ENCODE data around the gene SLC44A3. TPM values are rescaled to one million over a fixed set of nuclear protein-coding genes. Genes with fewer than 3 reads are reported as not detected.

Gene SLC44A3
- total RNA-seq, 4 donors from 2014 or later = 4.0 to 6.7 (median 5.4) TPM

DNA sequence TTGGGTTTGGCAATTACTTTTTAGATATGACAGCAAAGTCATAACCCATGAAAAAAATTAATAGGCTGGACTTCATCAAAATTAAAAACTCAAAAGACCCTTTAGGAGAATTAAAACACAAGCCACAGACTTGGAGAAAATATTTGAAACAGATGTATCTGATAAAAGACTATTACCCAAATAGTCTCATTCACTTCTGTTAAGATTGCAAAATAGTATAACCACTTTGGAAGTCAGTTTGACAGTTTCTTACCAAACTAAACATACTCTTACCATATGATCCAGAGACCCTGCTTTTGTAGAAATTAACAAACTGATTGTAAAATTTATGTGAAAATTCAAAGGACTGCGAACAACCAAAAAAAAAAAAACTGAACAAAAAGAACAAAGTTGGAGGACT is 32.5 kb upstream of the SLC44A3 start:
- Histone ChIP-seq H3K27ac (no peak overlapping the region), H3K27me3 (no peaks in the 10 kb centered on the region), H3K9me3 (no peaks in the 10 kb centered on the region), H3K4me1 (peaks cover 11 to 26% of the 10 kb centered on the region in 2 donors), H3K36me3 (no peaks in the 10 kb centered on the region), H3K4me3 (replicated peaks in 1 of 3) (no peak overlapping the region)
- WGBS, 2 donors = 90 to 98% methylated on average over 1 of the region's 1 CpG
- intact Hi-C loops (cut with DNase I) = no loop called here
- no peak for DNase-seq
- no peak for TF ChIP-seq POLR2A (IDR thresholded peaks at IDR 0.05)
- TF ChIP-seq, protein P1, sequence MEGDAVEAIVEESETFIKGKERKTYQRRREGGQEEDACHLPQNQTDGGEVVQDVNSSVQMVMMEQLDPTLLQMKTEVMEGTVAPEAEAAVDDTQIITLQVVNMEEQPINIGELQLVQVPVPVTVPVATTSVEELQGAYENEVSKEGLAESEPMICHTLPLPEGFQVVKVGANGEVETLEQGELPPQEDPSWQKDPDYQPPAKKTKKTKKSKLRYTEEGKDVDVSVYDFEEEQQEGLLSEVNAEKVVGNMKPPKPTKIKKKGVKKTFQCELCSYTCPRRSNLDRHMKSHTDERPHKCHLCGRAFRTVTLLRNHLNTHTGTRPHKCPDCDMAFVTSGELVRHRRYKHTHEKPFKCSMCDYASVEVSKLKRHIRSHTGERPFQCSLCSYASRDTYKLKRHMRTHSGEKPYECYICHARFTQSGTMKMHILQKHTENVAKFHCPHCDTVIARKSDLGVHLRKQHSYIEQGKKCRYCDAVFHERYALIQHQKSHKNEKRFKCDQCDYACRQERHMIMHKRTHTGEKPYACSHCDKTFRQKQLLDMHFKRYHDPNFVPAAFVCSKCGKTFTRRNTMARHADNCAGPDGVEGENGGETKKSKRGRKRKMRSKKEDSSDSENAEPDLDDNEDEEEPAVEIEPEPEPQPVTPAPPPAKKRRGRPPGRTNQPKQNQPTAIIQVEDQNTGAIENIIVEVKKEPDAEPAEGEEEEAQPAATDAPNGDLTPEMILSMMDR (IDR thresholded peaks at IDR 0.05) = no peak

DNA sequence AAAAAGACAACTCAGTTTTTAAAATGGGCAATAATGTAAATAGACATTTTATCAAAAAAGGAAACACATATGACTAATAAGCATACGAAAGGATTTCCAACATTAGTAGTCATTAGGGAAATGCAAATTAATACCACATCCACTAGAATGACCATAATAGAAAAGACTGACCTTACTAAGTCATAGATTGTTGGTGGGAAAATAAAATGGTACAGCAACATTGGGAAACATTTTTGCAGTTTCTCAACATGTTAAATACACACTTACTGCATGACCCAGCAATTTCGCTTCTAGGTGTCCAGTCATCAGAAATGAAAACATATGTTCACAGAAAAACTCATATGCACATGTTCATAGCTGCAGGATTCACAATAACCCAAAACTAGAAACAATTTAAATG is 29.9 kb upstream of the SLC44A3 start:
- intact Hi-C loops (cut with DNase I) = no loop called here

DNA sequence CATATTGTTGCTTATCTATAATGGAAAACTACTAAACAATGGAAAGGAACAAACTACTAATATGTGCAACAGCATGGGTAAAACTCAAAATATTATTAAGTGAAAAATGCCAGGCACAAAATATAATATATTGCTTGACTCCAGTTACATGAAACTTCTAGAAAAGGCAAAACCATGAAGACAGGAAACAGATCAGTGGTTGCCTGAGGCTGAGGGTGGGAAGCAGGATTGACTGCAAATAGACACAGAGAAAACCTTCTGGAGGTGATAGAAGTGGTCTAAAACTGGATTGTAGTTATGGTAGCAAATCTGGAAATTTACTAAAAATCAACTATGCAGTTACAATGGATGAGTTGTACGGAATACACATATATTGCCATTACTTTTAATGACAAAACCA is 29.5 kb upstream of the SLC44A3 start:
- TF ChIP-seq POLR2A (IDR thresholded peaks at IDR 0.05) = no peak
- TF ChIP-seq, protein P1 (IDR thresholded peaks at IDR 0.05) = no peak
- H3K27me3 ChIP-seq = no peaks in the 10 kb centered on the region
- no peaks in the 10 kb centered on the region for H3K9me3 ChIP-seq
- DNase-seq = no peak
- peaks cover 13 to 27% of the 10 kb centered on the region in 2 donors for H3K4me1 ChIP-seq
- H3K4me3 ChIP-seq (replicated peaks in 1 of 3) = no peak overlapping the region
- intact Hi-C loops (cut with DNase I) = no loop called here
- no peak overlapping the region for H3K27ac ChIP-seq
- WGBS, 2 donors = 96% methylated on average over 1 of the region's 1 CpG
- H3K36me3 ChIP-seq = no peaks in the 10 kb centered on the region

More for the DNA sequence above, 29.9 kb upstream of the SLC44A3 start:
- H3K9me3 ChIP-seq = no peaks in the 10 kb centered on the region
- no peaks in the 10 kb centered on the region for H3K36me3 ChIP-seq
- TF ChIP-seq POLR2A (IDR thresholded peaks at IDR 0.05) = no peak
- TF ChIP-seq, protein P1 (IDR thresholded peaks at IDR 0.05) = no peak
- DNase-seq = no peak
- no peak overlapping the region for H3K4me3 ChIP-seq (replicated peaks in 1 of 3)
- H3K4me1 ChIP-seq = peaks cover 13 to 27% of the 10 kb centered on the region in 2 donors
- no peaks in the 10 kb centered on the region for H3K27me3 ChIP-seq
- 81 to 88% methylated on average over 2 of the region's 2 CpGs for WGBS, 2 donors
- no peak overlapping the region for H3K27ac ChIP-seq

DNA sequence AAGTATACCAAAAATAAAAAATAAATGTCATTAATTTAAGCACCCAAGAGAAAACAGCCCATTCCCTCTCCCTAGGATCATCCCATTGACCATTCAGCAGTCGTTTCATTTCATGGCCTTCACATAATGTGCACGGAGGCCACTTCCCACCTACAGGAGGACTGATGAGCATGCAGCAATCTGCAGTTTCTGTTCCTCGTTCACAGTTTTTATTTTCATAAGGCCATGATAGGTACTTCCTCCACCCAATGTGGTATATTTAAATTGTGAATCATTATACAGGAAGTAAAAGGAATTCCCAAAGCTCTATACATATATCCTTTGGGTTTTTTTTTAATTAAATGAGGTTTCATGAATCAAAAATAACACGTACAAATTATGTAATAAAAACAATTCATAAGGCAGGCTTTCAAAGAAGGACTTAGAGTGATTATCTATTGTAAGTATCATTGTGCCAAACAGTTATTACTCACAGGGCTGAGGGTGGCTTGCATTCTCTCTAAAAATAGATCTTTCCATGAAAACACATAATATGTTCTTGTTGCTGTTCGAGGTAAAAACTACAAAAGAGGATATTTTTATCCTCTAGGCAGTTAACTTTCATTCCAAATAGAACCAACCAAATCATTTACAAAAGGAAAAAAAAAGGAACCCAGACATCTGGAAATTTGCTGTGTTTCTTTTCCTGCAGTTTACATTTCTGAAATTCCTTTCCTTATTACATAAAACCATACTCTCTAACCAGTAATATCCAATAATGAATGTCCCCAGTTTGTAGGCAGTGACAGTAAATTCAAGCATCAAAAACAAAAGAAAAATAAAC is 27.5 kb upstream of the SLC44A3 start:
- DNase-seq = no peak
- whole genome bisulfite sequencing, 2 donors = 45 to 51% methylated on average over 5 of the region's 5 CpGs
- Histone ChIP-seq H3K4me1 (peaks cover 13 to 33% of the 10 kb centered on the region in 2 donors), H3K4me3 (replicated peaks in 1 of 3) (no peak overlapping the region), H3K36me3 (no peaks in the 10 kb centered on the region), H3K27me3 (no peaks in the 10 kb centered on the region), H3K9me3 (no peaks in the 10 kb centered on the region), H3K27ac (peak overlapping the region; percentile 36 to 80 (median 75))
- TF ChIP-seq, protein P1 (IDR thresholded peaks at IDR 0.05) = peak in 1 of 6 experiments; percentile 13
- TF ChIP-seq POLR2A (IDR thresholded peaks at IDR 0.05) = no peak
- intact Hi-C loops (cut with DNase I) = no loop called here

DNA sequence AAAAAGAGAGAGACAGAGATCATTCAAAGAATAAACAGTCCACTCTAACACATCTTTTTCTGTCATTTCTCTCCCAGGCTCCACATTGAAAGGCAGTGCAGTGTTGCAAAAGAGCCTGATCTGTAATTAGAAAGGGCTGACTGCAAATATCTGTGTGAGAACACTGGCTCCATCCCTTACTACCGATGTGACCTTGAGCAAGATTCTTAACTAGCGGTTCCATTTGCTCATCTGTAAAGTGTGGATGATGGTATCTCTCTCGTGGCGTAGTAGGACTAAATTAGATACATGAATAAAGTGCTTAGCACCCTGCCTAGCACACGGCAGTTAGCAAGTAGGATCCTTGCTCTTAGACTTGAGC is 26.9 kb upstream of the SLC44A3 start:
- H3K27ac ChIP-seq = peak overlapping the region; percentile 36 to 80 (median 75)
- TF ChIP-seq, protein P1 (IDR thresholded peaks at IDR 0.05) = no peak
- no peak for TF ChIP-seq POLR2A (IDR thresholded peaks at IDR 0.05)
- H3K36me3 ChIP-seq = no peaks in the 10 kb centered on the region
- DNase-seq = no peak
- H3K4me1 ChIP-seq = peaks cover 15 to 39% of the 10 kb centered on the region in 2 donors
- intact Hi-C loops (cut with DNase I) = no loop called here
- no peaks in the 10 kb centered on the region for H3K9me3 ChIP-seq
- H3K27me3 ChIP-seq = no peaks in the 10 kb centered on the region
- WGBS, 2 donors = 59 to 67% methylated on average over 5 of the region's 5 CpGs
- no peak overlapping the region for H3K4me3 ChIP-seq (replicated peaks in 1 of 3)
